ENCODE measurements around the gene ATP13A3. TPM values are rescaled to one million over a fixed set of nuclear protein-coding genes. Genes with fewer than 3 reads are reported as not detected.
A peak's percentile ranks its signal among the peaks of the same experiment; 100 is the strongest.

Gene ATP13A3
- polyA plus RNA-seq, 1 donor: 124 TPM

GRCh38 chr3:194476784-194477183, 10.0 kb downstream of the ATP13A3 start:
- no peak for DNase-seq

DNA sequence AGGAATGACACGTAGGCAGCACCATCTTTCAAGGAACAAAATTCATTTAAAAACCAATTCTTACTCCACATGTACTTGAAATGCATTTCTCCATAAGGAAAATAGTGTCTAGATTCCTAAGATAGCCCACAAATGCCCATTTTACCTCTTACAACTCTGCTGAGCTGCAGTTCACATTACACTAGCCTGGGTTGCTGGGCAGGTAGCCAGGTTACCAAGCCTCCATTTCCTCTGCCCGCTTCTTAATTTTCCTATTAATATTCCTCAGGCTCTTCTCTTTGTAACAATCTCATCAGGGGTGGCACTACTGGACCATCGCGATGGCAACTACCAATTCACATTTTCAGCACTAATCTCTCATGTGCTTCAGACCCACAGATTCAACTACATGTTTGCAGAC, 10.8 kb downstream of the ATP13A3 start:
- DNase-seq: no peak

- no peak for DNase-seq
Measured at GRCh38 chr3:194475138-194475932, 11.5 kb downstream of the ATP13A3 start.

- no peak for DNase-seq
Measured at GRCh38 chr3:194474675-194475074, 12.1 kb downstream of the ATP13A3 start.

GRCh38 chr3:194472290-194472920, 14.4 kb downstream of the ATP13A3 start:
- DNase-seq: peak; percentile 60

- DNase-seq: no peak
Measured at GRCh38 chr3:194471863-194472262, 14.9 kb downstream of the ATP13A3 start.

- no peak for DNase-seq
Measured at GRCh38 chr3:194470615-194471014, 16.2 kb downstream of the ATP13A3 start.

DNA sequence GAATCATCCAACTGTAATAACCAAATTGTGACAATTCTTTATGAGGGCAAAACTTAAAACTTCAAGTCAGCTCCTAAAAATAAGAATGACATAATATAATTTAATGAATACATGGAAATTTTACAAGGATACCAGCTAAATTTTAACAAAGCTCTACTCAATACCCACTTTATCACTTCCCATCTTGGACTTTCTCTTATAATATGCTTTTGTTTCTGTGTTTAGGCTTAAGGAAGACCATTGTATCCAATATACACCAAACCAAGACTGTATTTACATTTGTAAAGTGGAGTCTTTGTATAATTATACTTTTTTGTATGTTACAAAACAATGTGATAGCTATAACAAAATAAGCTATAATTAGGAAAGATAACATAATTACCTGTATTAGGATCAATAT, 16.8 kb downstream of the ATP13A3 start:
- DNase-seq: no peak

DNA sequence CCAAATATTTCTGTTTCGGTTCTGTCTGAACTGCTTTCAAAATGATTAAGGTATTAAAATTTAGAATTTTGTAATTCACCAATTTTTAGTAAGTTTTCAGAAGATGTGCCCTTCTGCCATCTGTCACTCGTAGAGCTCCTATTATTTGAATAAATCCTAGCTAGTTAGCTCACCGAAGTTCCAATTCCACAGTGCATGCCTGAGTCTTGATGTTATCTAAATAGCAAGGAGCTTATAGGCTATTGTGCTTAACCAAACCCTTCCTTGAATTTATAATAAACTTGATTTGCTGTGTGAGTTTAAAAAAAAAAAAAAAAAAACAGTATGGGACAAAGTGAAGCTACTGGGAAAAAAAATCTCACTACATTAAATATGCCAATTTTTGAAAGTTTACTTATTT, 18.7 kb downstream of the ATP13A3 start:
- no peak for DNase-seq

- DNase-seq: no peak
Measured at GRCh38 chr3:194466761-194467356, 19.9 kb downstream of the ATP13A3 start.

- no peak for DNase-seq
Measured at GRCh38 chr3:194465920-194466570, 20.8 kb downstream of the ATP13A3 start.

- no peak for DNase-seq
Measured at GRCh38 chr3:194465246-194465645, 21.6 kb downstream of the ATP13A3 start.

DNA sequence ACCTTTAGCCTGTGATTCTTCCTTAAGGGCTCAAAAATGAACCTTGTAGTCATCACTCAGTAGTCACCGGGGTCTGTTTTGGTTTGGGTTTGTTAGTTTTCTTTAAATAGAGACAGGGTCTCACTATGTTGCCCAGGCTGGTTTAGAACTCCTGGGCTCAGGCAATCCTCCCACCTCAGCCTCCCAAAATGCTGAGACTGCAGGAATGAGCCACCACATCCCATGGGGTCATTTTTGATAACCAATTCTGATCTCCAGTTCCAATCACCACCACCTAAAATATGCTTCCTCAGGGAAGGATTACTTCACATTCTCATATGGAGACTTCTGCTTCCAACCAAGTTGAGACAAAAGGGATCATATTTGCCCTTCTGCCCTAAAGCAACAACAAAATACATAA, 22.1 kb downstream of the ATP13A3 start:
- no peak for DNase-seq

DNA sequence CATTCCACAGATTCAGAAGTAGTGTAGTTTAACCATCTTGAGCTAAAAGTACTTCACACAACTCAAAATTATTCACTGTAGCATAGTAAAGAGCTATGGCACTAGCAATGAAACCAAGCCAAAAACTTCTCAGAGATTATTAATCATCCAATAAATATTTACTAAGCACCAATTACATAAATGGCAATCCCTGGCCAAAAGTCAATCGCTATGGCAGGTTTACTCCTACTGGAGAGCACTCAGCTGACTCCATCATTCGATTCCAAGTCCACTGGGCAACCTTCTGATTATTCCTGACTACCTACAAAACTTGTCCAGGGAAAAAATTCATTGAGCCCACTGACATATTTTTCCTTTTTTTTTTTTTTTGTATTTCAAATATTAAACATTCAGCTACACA, 23.9 kb downstream of the ATP13A3 start:
- no peak for DNase-seq

GRCh38 chr3:194460566-194460965, 26.2 kb downstream of the ATP13A3 start:
- DNase-seq: peak; percentile 53

DNA sequence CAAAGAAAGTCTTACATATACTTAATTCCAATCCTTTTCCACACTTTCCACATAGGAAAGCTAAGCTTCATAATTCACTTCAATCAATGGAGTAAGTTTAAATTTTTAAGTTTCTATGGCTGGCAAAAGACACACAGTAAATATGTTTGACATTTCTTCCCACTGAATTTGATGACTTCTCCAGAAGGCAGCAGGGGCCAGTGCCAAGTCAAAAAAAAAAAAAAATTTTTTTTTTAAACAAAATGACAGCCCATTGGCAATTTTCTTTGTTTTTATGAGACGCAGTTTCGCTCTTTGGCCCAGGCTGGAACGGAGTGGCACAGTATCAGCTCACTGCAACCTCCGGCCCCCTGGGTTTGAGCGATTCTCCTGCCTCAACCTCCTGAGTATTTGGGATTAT, 28.7 kb downstream of the ATP13A3 start:
- DNase-seq: no peak

DNA sequence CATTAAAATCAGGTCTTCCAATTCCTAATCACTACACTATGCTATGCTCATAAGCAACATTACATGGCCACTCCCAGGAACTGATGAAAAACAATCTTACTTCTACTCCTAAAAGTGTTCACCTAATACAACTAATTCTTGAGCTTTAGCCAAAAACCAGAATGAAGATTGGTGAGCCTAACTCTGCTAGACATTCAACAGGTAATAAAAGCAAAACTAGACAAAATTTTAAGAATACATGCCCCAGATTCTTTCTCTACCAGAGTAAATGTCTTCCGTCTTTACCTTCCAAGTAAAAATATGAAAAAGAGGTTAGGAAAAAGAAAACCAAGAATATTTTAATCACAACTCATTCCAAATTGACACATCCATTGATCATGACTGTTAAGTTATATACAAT, 31.3 kb downstream of the ATP13A3 start:
- DNase-seq: no peak

DNA sequence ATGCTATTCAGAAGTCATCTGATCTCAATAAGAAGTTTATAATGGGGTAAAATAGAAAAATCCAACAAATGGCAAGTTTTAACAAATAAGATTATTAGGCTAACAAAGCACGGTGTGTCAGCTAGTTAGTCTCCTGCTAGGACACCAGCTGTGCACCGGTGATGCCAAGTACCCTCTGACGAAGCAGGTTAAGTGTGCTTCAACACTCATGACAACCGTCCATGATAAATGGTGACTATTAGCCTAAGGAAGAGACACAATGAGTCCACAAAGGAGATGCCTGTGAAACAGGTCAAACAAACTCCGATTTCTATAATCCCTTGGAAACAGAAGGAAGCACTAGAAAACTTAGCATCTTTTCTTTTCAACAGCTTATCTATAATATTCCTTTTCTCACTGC, 36.5 kb downstream of the ATP13A3 start:
- DNase-seq: no peak

DNA sequence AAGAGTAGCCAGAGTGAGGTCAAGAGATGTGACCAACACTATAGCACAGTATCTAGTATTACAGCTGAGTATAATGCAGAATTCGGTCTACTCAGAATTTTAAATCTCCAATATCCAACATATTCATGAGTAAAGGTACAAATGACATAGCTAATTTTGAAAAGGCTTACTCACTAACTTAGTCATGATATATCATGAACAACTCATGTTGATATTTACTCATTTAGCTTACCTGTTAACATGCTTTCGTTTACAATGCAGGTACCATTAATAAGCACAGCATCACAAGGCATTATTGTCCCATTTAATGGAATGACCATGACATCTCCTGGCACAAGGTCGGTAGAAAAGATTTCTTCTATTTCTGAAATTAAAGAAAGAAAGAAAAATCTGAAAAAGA, 36.9 kb downstream of the ATP13A3 start:
- no peak for DNase-seq

DNA sequence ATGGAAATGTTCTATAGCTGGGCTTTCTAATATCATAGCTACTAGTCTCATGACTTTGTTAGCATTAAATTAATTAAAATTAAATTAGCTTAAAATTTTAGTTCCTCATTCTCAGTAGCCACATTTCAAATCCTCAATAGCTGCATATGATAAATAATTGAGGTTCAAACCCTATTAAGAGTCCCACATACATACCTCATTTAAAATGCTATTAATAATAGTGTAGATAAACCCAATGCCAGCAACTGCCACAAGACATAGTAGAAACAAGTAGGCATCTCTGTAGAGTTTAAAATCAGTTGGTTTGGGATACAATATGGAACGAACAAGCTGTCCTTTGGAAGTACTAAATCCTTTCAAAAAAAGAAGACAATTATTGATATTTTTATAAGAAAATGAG, 39.1 kb downstream of the ATP13A3 start:
- no peak for DNase-seq

DNA sequence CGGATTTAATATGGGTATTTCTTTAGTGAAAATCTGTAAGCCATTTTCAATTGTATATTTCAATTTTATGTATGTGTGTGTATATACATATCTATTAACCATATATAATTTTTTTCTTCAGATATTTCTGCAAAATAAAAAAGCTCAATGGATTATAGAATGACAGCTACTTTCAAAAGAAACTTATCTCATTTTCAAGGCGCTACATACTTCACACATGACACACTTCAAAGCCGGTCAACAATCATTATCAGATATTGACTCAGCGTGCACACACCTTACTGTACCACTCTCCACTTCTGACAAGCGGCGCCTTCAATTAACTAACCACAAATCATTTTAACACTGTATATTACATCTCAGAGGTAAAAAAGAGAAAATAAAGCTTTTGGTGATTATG, 39.6 kb downstream of the ATP13A3 start:
- no peak for DNase-seq

DNA sequence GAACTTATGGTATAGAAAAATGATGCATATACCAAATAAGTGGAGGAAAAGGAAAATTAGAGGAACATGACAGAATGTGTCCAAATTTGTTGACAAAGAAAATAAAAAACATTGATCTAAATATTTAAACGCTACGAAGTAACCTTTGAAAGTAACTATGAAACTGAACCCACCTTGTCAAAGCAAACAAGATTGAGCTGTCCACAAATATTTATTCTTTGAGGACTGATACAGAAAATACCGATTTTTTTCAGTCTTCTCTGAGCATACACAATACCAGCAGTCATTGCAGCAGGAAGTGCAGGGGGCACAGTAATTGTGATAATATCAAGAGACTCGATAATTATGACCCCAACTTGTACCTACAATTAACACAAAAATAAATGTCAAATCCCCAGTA, 40.0 kb downstream of the ATP13A3 start:
- no peak for DNase-seq

DNA sequence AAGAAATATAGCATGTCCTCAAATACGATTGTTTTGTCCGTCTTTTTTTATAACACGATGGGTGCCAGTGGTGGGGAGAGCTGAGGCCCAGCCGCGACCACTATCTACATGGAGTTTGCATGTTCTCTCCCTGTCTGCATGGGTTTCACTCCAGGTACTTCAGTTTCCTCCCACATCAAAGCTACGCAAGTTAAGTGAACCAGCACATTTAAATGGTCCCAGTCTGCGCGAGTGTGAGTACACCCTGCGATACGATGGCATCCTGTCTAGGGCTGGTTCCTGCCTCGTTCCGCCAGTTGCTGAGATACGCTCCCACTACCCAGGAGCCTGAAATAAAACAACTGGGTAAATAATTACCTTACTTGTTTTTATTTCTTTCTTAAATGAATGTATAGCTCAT, 40.6 kb downstream of the ATP13A3 start:
- DNase-seq: no peak

Measured in left kidney (tissue), 2 donors.